NCI-H128 (cell line): ENCODE data around the gene ONECUT2.
"Not testable (repeated sequence)": the region's sequence is repeated elsewhere in the genome, so short reads cannot be mapped to it uniquely, and the experiment has no call there.

Experiments
- DNase-seq: peaks from one replicate; lab custom pipeline; 2025; ENCODE audit not compliant: unreplicated experiment; lab: John Stamatoyannopoulos, UW

The ONECUT2 gene

DNA sequence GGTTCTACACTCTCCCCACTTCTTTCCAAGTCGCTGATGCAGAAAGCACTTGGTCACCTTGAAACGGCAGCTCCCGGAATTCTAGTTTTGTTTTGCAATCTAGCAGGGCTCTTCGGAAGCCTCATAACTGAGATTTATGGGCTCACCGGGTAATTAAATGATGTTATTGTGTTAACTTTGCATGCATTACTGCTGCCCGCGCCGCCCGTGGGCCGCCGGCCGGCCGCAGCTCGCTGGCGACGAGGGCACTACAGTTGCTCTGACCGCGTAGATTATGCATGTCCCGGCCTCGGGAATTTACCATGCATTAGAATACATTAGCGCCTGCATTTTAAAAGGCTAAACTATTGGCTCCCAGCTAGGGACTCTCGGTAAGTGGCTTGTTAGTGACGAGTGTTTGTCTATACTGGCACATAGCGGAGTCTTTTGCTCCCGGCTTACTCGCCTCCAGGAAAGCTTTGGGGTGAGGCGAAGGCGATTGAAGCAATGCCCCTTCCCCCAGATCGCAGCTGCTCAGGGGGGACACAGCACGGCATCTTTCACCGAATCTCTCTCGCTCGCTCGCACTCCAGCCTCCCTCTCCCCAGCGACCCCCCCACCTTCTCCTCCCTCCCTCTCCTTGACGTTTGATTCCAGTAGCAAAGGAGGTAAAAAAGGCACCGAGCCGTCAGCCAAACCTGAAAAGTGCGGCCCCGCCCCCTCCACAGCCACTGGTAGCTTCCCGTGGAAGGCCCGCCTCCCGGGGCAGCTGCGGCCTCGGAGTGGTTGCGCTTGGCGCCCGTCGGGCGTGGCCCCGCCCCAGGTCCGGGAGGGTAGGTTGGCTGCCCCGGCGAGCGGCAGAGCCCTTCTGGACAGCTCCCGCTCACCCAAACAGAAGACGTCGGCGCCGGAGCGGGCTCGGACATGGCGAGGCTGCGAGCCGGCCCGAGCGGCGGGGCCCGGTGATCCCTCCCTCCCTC is at the start of gene ONECUT2:
ONECUT2 (plus strand) TSS at position 839 of the 959 bp plus-strand sequence. CDS start 343 bp downstream, outside the sequence.
- DNase-seq = peak; percentile 93

DNA sequence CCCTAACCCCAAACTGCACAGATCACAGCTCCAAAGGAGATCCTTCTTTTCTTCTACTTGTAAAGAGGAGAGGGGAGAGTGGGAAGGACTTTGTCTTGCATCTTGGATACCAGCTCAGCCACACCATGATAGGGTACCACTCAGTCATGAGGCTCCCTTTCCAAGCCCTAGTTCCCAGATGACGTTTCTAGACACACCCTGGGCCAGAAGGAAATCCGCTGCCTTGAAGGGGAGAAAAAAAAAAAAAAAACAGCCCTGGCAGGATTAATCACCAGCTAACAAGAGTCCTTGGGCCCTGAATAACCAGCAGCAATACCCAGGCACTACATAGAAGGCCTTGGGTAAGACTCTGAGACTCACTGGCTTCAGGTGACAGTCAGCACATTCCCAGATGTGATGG is 45.9 kb upstream of the ONECUT2 start:
- no peak for DNase-seq

DNA sequence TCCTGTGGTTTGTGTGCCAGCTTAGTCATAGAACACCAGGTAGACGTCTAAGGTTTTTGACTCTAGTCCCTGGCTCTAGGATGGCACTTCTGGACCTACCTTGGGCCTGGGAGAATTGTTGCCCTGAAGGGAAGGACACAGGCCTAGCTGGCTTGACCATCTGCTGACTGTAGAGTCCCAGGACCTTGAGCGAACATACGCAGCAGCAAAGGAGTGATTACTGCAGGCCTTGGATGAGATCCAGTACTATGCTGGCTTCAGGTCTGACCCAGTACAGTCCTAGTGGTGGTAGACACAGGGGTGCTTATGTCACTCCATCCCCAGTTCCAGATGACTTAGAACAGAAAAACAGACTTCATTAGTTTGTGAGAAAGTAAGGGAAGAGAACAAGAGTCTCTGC is 45.1 kb upstream of the ONECUT2 start:
- DNase-seq = no peak

DNA sequence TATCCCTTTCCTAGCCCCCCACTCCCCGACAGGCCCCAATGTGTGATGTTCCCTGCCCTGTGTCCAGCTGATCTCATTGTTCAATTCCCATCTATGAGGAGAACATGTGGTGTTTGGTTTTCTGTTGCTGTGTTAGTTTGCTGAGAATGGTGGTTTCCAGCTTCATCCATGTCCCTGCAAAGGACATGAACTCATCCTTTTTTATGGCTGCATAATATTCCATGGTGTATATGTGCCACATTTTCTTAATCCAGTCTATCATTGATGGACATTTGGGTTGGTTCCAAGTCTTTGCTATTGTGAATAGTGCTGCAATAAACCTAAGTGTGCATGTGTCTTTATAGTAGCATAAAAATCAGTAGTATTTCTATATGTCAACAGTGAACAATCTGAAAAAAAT is 40.4 kb upstream of the ONECUT2 start:
- DNase-seq = not testable (repeated sequence)

DNA sequence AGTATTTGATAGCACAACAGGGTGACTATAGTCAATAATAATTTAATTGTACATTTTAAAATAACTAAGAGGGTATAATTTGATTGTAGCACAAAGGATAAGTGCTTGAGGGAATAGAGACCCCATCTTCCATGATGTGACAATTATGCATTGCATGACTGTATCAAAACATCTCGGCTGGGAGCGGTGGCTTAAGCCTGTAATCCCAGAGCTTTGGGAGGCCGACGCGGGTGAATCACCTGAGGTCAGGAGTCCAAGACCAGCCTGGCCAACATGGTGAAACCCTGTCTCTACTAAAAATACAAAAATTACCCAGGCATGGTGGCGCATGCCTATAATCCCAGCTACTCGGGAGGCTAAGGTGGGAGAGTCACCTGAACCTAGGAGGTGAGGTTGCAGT is 38.3 kb upstream of the ONECUT2 start:
- not testable (repeated sequence) for DNase-seq

DNA sequence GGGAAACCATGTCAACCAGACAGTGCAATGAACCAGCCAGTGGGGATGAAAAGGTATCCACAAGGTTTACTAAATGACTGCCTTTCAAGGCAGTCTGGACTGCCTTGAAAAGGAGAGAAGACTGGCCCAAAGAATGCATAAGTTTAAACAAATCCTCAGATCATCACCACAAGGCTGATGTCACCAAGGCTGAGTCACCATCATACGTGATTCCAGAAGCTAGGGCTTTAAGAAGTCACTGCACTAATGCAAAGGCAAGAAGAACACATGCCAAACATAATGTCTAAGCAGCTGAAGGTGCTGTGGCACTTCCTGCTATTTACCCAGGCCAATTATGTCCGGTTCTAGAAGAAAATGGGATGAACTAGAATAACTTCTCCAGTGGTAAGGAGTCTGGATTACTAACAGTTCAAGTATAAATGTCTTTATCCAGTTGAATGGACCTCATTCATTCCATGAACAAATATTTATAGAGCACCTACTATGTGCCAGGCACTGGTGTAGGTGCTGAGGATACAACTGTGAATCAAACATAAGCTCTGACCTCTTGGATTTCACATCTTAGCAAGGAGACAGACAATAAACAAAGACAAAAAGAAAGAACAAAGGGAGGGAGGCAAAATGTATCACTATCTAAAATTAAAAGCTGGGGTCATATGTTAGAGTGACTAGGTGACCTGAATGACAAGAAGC is 37.6 kb upstream of the ONECUT2 start:
- no peak for DNase-seq

DNA sequence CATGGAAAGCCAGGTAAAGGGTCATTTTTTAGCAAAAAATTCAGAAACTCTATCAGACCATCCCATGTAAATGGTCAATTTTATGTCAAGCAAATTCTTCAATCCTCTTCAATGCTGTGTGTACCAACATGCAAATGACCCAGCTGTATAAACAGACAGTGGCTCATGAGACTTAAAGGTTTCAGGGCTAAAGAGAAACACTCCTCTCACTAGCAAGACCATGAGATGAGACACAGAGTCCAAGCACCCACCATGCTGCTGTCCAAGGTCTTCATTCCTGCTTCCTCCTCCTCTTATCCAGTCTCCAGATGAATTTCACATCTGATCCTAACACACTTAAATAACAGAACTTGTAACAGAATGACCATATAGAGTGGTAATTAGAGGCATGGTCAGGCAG is 30.8 kb upstream of the ONECUT2 start:
- DNase-seq = no peak

DNA sequence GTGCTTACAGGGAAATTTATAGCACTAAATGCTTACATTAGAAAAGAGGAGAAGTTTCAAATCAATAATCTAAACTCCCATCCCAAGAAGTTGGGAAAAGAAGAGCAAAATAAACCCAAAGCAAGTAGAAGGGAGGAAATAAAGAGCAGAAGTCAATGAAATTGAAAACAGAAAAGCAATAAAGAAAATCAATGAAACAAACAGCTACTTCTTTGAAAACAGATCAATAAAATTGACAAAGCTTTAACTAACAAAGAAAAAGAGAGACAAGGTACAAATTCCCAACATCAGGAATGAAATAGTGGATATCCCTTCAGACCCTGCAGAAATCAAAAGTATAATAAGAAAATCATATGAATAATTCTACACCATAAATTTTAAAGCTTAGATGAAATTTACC is 25.5 kb upstream of the ONECUT2 start:
- DNase-seq = no peak

DNA sequence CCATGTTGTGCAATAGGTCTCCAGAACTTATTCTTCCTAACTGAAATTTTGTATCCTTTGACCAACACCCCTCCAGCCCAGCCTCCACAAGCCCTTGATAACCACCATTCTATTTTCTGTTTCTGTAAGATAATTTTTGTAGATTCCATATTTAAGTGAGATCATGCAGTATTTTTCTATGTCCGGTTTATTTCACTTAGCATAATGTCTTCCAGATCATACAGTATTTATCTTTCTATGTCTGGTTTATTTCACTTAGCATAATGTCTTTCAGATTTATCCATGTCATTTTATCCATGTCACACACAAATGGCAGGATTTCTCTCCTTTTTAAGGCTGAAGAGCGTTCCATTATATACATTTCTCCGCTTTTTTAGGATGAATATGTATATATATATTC is 24.4 kb upstream of the ONECUT2 start:
- no peak for DNase-seq

DNA sequence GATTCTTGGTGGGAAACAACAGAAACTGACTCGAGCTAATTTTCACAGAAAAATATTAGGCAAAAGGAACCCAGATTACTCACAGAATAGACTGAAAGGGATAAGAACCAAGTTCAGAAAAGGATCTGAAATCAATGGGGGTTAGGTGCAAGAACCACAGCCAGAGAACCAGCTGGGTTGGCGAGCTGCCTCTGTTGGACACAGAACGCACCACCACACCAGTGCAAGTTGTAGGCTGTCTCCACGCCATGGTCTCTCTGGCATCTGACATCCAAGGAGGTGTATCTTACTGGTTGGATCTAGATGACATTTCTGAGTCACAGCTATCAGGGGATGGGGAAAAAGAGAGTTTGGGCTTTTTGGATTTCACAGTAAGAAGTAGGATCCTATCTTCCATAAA is 18.6 kb upstream of the ONECUT2 start:
- no peak for DNase-seq

DNA sequence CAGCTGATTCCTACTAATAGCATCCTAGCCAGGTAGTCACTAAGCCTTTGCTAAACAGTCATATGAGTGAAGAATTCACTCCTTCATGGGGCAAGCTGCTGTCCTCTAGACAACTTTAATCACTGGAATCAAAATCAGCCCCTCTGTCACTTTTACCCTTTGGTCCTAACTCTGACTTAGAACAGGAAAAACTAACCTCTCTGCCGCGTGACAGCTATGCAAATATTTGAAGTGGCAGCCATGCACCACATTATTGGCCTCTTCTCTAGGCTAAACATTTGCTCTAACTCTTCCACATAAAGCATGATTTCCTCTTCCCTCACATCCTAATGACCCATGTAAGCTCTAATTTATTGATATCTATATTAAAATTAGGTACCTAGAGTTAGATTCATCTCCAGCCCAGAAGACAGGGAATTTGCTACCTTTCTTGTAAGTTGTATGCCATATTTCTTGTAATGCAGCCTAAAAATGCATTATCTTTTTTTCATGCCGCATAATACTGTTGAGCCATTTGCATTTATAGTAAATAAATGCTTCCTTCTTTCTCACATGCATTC is 12.8 kb upstream of the ONECUT2 start:
- no peak for DNase-seq

DNA sequence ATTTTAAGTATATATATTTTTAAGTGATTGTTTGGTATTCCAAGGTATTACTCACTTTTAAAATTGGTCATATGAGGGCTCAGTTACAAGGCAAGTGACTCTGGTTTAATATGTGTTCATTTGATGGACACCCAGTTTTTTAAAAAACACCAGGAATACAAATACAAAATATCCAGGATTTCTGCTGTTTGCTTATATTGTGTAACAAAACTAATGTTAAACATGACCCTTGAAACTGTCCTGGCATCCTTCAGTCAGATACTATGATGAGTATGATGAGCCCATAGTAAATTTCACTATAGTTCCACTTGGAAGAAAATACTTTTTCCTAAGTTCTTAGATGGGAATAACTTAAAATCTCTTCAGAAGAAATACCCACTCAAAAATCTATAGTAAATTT is 11.4 kb upstream of the ONECUT2 start:
- DNase-seq = no peak

DNA sequence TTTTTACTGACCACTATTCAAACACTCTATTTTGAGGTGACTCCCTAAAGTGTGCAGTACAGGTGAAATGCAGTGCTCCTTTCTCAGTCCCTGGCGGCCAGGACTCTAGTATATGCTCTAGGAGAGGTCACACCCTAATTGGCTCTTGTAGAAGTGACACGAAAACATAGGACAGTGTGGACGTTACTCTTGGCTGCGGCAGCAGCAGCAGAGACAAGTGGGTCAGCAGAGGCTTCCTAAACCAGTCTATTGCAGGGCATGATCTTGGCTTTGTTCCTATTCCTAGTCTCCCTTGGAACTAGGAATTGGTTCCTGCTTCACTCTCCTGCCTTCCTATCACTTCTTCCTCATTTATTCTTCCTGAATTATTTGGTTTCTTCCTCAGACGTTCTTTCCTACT is 10.1 kb upstream of the ONECUT2 start:
- DNase-seq = no peak

DNA sequence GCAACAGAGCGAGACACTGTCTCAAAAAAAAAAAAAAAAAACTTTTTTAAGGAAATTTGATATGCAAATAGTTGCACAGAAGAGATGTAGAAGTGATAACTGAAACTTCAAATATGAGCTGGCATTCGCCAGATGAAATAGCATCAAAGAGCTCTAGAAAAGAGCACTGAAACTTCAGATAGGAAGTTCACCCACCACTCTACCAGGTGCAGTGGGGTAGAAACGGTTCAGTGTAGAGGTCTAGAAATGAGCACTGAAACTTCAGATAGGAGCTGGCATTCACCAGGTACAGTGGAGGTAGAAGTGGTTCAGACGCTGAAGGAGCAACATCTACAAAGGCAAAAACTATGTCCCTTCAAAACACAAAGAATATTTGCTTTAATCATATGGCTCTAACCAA is 9.0 kb upstream of the ONECUT2 start:
- no peak for DNase-seq

DNA sequence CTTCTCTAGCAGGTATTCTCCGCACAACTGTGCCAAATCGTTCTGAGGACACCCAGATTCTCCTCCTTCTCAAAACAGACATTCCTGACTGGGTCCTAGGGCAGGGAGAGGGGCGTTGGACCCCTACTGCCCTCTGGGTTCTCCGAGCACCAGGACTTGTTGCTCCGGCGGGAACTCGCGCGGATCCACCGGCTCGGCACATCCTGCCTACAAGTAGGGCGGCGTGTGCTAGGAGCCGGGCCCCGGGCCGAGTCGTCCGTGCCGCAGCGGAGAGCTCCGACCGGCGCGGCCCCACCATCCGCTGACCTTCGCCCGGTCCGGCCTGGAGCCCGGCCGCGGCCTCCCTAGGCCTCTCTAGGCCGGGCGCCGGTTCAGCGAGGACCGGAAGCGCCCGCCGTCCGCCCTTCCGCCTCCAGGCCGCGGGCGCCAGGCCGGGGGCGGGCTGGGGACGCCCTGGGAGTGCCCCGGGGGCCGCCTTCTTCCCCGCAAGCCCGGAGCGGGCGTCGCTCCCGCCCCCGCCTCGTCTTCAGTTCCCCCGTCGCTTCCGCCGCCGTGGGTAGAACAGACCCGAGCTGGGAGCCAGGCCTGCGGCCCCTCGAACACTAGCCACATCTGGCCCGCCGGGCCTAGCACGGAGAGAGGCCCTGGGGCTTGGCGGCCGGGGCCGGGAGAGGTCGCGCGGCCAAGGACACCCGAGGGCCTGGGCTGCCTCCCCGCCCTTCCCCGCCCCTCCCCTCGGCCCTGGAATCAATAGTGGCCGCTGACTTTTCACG is 7.6 kb upstream of the ONECUT2 start:
- DNase-seq = no peak

DNA sequence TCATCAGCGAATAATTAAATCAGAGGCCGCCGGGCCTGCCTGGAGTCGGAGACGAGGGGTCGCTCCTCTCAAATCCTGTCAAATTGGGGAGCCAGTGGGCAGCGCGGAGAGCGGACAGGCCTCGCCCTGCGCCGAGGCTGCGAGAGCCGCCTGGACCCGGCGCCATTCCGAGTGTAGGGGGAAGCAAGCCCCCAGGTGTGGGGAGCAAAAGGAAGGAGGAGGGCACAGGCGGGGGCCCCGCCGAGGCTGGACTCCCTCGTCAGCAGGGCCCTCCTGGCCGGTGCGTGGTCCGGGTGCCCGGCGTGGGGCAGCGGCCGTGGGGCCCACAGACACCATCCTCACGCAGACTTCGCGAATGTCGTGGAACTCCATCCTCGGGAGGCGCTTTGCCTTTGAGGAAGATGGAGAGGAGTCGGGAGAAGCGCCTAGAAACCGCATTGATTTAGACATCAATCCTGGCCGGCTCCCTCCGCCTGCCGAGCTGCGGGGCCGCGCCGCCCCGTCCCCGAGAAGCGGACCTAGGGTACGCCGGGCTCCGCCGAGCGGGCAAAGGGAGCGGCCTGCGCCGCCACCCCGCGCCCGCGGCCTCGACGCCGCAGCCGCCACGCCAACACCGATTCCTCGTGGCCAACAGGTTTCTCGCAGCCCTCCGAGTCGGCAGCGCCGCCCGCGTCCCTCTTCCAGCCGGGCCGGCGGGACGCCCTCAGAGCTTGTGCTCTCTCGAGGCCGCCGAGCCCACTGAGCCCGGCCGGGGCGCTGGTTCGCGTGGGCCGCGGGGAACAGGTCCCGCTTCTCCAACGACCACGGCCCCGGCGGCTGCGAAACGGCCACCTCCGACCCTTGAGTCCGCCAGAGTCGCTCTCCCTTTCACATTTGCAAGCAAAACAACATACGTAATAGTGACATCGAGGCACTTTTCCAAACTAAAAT is 6.7 kb upstream of the ONECUT2 start:
- no peak for DNase-seq

DNA sequence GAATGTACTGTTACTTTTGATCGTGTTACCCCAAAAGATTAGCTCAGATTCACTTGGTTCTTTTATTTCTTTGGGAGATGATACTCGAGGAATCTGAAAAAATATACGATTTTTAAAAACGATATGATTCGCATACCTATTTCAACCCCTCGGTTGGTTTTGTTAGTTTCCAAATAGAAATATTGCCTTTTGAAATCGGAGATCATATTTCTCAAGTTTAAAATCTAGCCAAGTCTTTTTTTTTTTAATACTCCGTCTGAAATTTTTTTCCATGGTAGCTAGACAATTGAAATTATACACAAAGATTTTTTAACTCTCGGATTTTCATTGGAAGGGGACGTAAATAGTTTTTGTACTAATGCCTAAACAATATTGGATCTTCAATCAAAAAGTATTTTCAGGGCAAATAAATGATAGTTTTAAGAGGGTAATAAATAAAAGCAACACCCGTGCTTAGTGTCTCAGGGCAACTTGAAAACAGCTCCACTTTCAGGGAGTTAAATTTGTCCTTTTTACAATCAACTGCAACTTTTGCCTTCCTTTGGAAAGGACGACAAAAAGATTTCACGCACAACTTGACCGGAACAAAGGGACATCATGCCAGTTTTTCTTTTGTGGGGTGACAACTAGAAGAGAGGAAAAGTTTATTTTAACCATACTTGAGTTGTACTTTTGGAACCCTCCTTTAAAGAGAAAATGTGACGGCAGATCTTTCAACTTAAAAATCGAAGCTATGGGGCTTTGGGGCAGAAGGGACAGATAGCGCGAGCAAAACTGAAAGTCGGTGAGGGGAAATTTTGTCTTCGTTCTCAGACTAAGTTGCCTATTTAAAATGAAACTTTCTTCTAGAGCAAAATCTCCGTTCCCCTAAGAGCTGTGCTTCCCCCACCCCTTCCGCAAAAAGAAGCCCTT is 5.8 kb upstream of the ONECUT2 start:
- DNase-seq = no peak

DNA sequence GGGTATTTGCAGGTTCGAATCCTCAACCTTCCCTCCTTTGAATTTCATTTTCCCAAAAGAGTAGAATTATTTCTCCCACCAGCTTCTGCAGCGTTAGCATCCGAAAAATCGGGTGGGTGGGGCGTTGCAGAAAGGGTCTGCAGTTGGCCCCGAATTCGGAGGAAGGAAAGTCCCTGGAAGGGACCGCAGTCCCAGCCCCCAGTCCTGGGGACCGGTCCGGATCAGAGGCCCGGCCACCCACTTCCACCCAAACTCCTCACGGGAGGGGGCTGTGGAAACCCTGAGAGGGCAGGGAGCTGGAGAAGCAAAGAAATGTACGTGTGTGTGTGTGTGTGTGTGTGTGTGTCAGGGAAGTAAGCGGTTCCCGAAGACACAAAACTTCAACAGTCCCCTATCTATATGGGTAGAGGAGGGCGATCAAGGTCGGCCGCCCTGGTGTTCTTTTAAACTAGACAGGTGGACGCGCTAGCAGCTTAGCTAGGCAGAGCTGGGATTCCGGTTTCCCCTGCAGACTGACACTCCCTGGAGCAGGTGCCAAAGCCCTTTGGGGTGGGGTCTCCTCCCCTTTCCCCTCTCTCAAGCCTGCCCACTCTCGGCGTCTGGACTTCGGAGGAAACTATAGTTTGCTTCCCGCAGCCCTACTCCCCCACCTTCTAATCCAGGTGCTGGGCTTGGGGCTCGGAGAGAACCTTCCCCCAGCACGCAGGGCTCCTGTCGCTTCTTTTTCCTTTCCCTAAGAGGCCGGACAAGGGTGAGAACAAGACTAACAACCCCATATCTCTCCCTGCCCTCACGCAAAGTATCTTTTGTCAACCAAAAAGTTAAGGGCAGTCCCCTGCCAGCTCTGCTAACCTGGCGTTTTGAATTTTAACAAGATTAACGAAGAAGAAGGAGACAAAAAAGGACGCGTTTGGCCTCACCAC is 4.8 kb upstream of the ONECUT2 start:
- no peak for DNase-seq
